ENCODE measurements around the gene CTXND2. TPM values are rescaled to one million over a fixed set of nuclear protein-coding genes. Genes with fewer than 3 reads are reported as not detected.

The CTXND2 gene
- total and polyA plus RNA-seq, 2 of the 8 experiments (the other 6 are each of a cell fraction or from before 2014, with no cell fraction given): not detected

DNA sequence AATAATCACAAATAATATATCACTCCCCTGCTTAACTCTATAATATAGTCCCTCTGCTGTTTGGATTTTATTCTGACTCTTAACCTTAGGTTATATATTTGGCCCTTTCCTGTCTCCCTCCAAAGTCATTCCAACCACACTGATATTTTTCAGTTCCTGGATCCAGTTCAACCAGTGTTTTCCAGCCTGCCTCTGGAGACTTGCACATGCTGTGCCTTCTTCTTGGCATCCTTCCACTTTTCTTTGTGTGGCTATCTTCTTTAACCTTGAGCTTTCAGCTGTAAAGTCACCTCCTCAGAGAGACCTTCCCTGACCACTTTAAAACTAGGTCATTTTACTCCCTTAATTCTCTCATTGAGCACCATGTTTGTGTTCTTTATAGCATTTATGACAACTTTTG, 68.3 kb downstream of the CTXND2 start (continued):
- TF ChIP-seq GABPA (IDR thresholded peaks at IDR 0.05; ENCODE audit: borderline replicate concordance, insufficient read depth, low read length): no peak

All from H1 (cell line).